Measurements from ENCODE around the gene PBRM1. TPM values are rescaled to one million over a fixed set of nuclear protein-coding genes. Genes with fewer than 3 reads are reported as not detected.

PBRM1 gene
- total and polyA plus RNA-seq, 2 donors (not counting 1 experiment from before 2014, with no cell fraction given) = 16.8 to 85.9 TPM

DNA sequence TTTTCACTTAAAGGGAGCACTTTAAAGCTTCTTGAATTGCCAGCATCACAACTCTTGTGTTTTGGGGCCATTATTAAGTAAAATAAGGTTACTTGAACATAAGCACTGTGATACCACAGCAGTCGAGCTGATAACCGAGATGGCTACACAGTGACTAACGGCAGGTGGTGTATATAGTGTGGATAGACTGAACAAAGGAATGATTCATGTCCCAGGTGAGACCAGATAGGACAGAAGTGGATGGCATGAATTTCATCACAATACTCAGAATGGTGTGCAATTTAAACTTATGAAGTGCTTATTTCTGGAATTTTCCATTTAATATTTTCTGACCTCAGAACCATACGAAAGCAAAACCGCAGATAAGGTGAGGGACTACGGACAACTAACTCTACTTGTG lies 40.2 kb downstream of the PBRM1 start:
- H3K4me2 ChIP-seq (replicated peaks; ENCODE audit: low read depth, low read length, poor library complexity, severe bottlenecking) = no peak overlapping the region
- TF ChIP-seq, protein P1, sequence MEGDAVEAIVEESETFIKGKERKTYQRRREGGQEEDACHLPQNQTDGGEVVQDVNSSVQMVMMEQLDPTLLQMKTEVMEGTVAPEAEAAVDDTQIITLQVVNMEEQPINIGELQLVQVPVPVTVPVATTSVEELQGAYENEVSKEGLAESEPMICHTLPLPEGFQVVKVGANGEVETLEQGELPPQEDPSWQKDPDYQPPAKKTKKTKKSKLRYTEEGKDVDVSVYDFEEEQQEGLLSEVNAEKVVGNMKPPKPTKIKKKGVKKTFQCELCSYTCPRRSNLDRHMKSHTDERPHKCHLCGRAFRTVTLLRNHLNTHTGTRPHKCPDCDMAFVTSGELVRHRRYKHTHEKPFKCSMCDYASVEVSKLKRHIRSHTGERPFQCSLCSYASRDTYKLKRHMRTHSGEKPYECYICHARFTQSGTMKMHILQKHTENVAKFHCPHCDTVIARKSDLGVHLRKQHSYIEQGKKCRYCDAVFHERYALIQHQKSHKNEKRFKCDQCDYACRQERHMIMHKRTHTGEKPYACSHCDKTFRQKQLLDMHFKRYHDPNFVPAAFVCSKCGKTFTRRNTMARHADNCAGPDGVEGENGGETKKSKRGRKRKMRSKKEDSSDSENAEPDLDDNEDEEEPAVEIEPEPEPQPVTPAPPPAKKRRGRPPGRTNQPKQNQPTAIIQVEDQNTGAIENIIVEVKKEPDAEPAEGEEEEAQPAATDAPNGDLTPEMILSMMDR (IDR thresholded peaks at IDR 0.05) = no peak
- no peak for TF ChIP-seq EZH2 (IDR thresholded peaks at IDR 0.05; ENCODE audit: borderline replicate concordance, insufficient read depth, low read depth, low read length, poor library complexity, severe bottlenecking)
- no peak overlapping the region for H2AFZ ChIP-seq (ENCODE audit: insufficient read depth, low read depth, low read length, poor library complexity, severe bottlenecking)
- H3K9ac ChIP-seq (ENCODE audit: low read length) = no peak overlapping the region
- Mint-ChIP-seq H3K9me3 (ENCODE audit: insufficient read depth) (no peaks in the 10 kb centered on the region), H3K4me3 (no peak overlapping the region), H3K27me3 (no peaks in the 10 kb centered on the region), H3K4me1 (no peaks in the 10 kb centered on the region), H3K27ac (no peak overlapping the region)
- peaks cover 25 to 56% of the 10 kb centered on the region in 2 experiments for H3K36me3 ChIP-seq (replicated peaks in 1 of 2; ENCODE audit: control extremely low read depth in 1 of 2, control insufficient read depth in 1 of 2, extremely low read depth in 1 of 2, insufficient read depth in 2 of 2, low read length in 1 of 2)
- ATAC-seq (ENCODE audit: low read depth) = no peak
- H4K20me1 ChIP-seq (ENCODE audit: control insufficient read depth, insufficient read depth, low read length, poor library complexity, severe bottlenecking) = no peaks in the 10 kb centered on the region
- H3K9me3 ChIP-seq (ENCODE audit: control extremely low read depth in 1 of 3, control insufficient read depth in 2 of 3, insufficient read depth in 1 of 3, low read length in 2 of 3) = no peaks in the 10 kb centered on the region
- DNase-seq = no peak
- H3K27ac ChIP-seq (ENCODE audit: low read length in 2 of 2) = no peak overlapping the region
- no peaks in the 10 kb centered on the region for H3K4me1 ChIP-seq (ENCODE audit: control insufficient read depth in 2 of 2, insufficient read depth in 2 of 2, low read length in 2 of 2)
- ChIA-PET POLR2A (no interaction called here), CTCF (no interaction called here)
- H3K4me3 ChIP-seq (ENCODE audit: control extremely low read depth in 1 of 5, extremely low read depth in 1 of 5, insufficient read depth in 1 of 5, low read depth in 2 of 5, low read length in 4 of 5) = no peak overlapping the region
- intact Hi-C loops (cut with micrococcal nuclease) = no loop called here
- H3K27me3 ChIP-seq (replicated peaks in 1 of 4; ENCODE audit: control extremely low read depth in 1 of 4, control insufficient read depth in 3 of 4, insufficient read depth in 4 of 4, low read length in 3 of 4) = no peaks in the 10 kb centered on the region
- WGBS (ENCODE audit: insufficient coverage) = 93% methylated on average over 3 of the region's 6 CpGs
- H3K79me2 ChIP-seq (ENCODE audit: control insufficient read depth, insufficient read depth, low read length) = no peaks in the 10 kb centered on the region

DNA sequence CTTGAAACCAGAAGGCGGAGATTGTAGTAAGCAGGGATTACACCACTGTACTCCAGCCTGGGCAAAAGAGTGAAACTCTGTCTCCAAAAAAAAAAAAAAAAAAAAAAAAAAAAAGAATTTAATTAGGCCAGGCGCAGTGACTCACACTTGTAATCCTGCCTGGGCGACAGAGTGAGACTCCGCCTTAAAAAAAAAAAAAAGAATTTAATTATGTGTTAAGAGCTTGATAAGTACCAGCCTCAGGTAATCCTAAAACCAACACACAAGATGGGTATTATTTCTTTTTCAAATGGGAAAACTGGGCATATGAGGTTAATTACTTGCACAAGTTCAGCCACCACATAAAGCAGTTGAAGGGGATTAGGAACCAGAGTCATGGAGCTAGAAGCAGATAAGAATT lies 49.0 kb downstream of the PBRM1 start:
- H2AFZ ChIP-seq (ENCODE audit: insufficient read depth, low read depth, low read length, poor library complexity, severe bottlenecking) = no peak overlapping the region
- no peak overlapping the region for H3K4me2 ChIP-seq (replicated peaks; ENCODE audit: low read depth, low read length, poor library complexity, severe bottlenecking)
- no peaks in the 10 kb centered on the region for H3K9me3 Mint-ChIP-seq (ENCODE audit: insufficient read depth)
- no peaks in the 10 kb centered on the region for H3K4me1 Mint-ChIP-seq
- TF ChIP-seq EZH2 (IDR thresholded peaks at IDR 0.05; ENCODE audit: borderline replicate concordance, insufficient read depth, low read depth, low read length, poor library complexity, severe bottlenecking) = no peak
- TF ChIP-seq, protein P1 (IDR thresholded peaks at IDR 0.05) = no peak
- H3K4me3 Mint-ChIP-seq = no peak overlapping the region
- no peak overlapping the region for H3K27ac ChIP-seq (ENCODE audit: low read length in 2 of 2)
- no peaks in the 10 kb centered on the region for H3K4me1 ChIP-seq (ENCODE audit: control insufficient read depth in 2 of 2, insufficient read depth in 2 of 2, low read length in 2 of 2)
- no peaks in the 10 kb centered on the region for H3K79me2 ChIP-seq (ENCODE audit: control insufficient read depth, insufficient read depth, low read length)
- H3K27me3 ChIP-seq (replicated peaks in 1 of 4; ENCODE audit: control extremely low read depth in 1 of 4, control insufficient read depth in 3 of 4, insufficient read depth in 4 of 4, low read length in 3 of 4) = no peaks in the 10 kb centered on the region
- no peak for DNase-seq
- WGBS (ENCODE audit: insufficient coverage) = no CpG with 5 or more reads among the region's 4 CpGs
- no peak for ATAC-seq (ENCODE audit: low read depth)
- no peak overlapping the region for H3K9ac ChIP-seq (ENCODE audit: low read length)
- peaks cover 11 to 55% of the 10 kb centered on the region in 2 experiments for H3K36me3 ChIP-seq (replicated peaks in 1 of 2; ENCODE audit: control extremely low read depth in 1 of 2, control insufficient read depth in 1 of 2, extremely low read depth in 1 of 2, insufficient read depth in 2 of 2, low read length in 1 of 2)
- H3K27me3 Mint-ChIP-seq = no peaks in the 10 kb centered on the region
- ChIA-PET POLR2A (no interaction called here), CTCF (no interaction called here)
- H3K27ac Mint-ChIP-seq = no peak overlapping the region
- H3K4me3 ChIP-seq (ENCODE audit: control extremely low read depth in 1 of 5, extremely low read depth in 1 of 5, insufficient read depth in 1 of 5, low read depth in 2 of 5, low read length in 4 of 5) = no peak overlapping the region
- intact Hi-C loops (cut with micrococcal nuclease) = no loop called here
- no peaks in the 10 kb centered on the region for H4K20me1 ChIP-seq (ENCODE audit: control insufficient read depth, insufficient read depth, low read length, poor library complexity, severe bottlenecking)
- no peaks in the 10 kb centered on the region for H3K9me3 ChIP-seq (ENCODE audit: control extremely low read depth in 1 of 3, control insufficient read depth in 2 of 3, insufficient read depth in 1 of 3, low read length in 2 of 3)
